Left cardiac atrium (tissue), 4 donors: Measurements from ENCODE around the gene FAM229A. TPM values are rescaled to one million over a fixed set of nuclear protein-coding genes. Genes with fewer than 3 reads are reported as not detected.

Experiments
- ATAC-seq, 2 donors: fragments of 200-7000 bp; cut with Tn5 transposase; one replicate each; pipeline ENCODE4 v1.9.1; 2020; ENCODE audit warnings: mild to moderate bottlenecking in 2 of 2, moderate library complexity in 2 of 2
- DNase-seq: peaks from one replicate; pipeline ENCODE4 v3.0.0-alpha.2; 2020
- intact Hi-C, 2 donors: fragments of 100-400 bp; cut with DNase I; formaldehyde crosslinking; loops; one replicate each; pipeline versions ENCODE4 v1.14.1 to v1.15.1; 2022 to 2023
- total RNA-seq, 2 donors: library from RNA; stranded (reverse); fragmentation: NEBNext Ultra II Directional; extraction: Animal tissue kit (Norgen Biotek cat#: 25700); gene quantifications; one replicate each; pipeline ENCODE4 v1.2.1, GENCODE V29; 2021
- donor health status: DM: no; HTN: yes; CAD: no.
- donor health status: DM: no; HTN: yes; CAD: no; lungs with severe emphysema.
- donor health status: DM: yes; HTN: yes; CAD: no.
- donor health status: Dilated cardiomyopathy.

The FAM229A gene
- total RNA-seq, 2 donors from 2014 or later = 1.8 to 2.6 TPM

DNA sequence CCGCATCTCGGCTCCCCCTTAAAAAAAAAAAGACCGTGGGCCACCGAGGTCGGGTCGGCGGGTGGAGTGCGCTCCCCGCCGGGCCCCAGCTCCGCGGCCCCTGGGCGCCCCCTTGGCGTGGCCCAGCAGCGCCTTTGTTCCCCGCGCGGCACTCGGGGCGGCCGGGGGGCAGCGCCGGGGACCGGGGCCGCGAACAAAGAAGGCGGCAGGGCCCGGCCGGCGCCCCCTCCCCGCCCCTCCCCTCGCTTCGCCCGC is 26.8 kb downstream of the FAM229A start:
- intact Hi-C loops = no loop called here
- ATAC-seq (peak in 1 of 2 donors; percentile 19), DNase-seq (no peak)

GRCh38 chr1:32334864-32335534 is 27.3 kb downstream of the FAM229A start:
- ATAC-seq (peak; percentile 32 to 58), DNase-seq (peak; percentile 68)
- intact Hi-C loops = no loop called here

- ATAC-seq (no peak), DNase-seq (no peak)
- intact Hi-C loops = no loop called here
Observed at GRCh38 chr1:32334274-32334861, 27.9 kb downstream of the FAM229A start.

DNA sequence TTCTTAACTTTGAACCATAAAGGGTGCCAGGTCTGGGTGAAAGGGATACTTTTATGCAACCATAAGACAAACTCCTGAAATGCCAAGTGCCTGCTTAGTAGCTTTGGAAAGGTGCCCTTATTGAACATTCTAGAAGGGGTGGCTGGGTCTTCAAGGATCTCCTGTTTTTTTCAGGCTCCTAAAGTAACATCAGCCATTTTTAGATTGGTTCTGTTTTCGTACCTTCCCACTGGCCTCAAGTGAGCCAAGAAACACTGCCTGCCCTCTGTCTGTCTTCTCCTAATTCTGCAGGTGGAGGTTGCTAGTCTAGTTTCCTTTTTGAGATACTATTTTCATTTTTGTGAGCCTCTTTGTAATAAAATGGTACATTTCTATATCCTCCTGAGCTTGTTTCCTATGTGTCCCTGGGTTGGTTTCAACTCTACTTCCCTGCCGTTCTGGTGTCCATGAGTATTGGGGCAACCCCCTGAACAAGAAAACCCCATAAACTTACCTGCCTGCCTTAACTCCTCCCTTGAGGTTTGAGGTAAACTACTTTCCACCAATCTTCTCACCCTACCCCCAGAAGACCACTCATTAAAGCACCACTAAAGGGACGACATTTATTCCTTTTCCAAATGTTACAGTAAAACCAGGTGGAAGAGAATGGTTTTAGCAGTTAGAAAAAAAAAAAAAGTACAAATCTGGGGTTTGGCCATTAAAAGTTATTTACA is 28.9 kb downstream of the FAM229A start:
- ATAC-seq = no peak
- DNase-seq = no peak
- intact Hi-C loops = no loop called here

DNA sequence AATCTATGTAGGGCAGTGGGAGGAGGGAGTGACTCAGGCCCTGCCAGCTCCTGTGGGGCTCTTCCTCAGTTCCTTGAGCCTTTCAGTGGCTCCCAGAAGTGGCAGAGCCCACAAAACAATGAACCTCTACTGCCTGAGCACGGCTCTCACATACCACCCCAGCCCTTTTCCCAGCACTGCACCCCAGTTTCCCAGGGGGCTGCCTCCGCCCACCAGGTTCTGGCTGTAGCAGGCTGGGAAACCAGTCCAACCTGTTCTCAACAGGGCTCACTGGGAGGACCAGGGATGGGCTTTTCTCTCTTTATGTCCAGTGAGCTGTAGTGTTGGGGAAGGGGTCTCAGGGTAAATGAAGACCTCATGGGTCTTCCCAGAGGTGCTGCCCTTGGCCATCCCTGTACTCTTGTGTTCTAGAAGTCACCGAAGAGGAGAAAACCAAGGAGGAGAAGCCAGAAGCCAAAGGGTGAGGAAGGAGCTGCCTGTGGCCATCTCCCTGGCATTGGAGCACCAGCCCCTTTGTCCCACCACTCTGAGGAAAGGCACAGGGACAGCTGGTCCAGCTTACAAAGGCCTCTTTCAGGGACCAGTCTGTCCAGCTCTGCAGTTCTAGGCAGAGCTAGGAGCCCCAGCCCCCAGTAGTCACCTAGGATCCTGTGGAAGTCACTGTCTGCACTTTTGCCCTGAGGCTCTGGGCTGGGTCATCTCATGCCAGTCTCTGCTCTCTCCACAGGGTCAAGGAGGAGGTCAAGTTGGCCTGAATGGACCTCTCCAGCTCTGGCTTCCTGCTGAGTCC is 29.8 kb downstream of the FAM229A start:
- DNase-seq (no peak), ATAC-seq (no peak)
- intact Hi-C loops = no loop called here

GRCh38 chr1:32331549-32331948 is 30.7 kb downstream of the FAM229A start:
- DNase-seq = no peak
- no peak for ATAC-seq
- intact Hi-C loops = no loop called here

DNA sequence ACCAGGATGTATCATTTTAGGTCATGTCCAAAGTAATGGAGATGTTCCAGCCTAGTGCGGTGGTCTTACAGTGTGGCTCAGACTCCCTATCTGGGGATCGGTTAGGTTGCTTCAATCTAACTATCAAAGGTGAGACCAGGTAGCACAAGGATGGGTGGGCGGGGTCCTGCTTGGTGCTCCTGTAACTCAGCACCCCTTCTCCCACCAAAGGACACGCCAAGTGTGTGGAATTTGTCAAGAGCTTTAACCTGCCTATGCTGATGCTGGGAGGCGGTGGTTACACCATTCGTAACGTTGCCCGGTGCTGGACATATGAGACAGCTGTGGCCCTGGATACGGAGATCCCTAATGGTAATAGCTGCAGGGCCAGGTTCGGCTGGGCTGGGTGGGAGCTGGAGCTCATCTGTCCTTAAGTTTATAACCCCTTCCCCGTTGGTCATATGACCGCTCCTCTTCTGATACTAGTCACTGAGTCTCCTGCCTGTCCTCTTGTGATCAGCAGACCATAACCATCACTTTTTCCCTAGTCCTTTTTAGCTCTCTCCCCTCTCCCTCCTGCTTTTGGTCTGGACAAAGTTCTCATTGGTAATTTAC is 31.6 kb downstream of the FAM229A start:
- ATAC-seq (no peak), DNase-seq (no peak)
- intact Hi-C loops = no loop called here

- no peak for DNase-seq
- ATAC-seq = no peak
- intact Hi-C loops = no loop called here
Observed at GRCh38 chr1:32329931-32330466, 32.3 kb downstream of the FAM229A start.

DNA sequence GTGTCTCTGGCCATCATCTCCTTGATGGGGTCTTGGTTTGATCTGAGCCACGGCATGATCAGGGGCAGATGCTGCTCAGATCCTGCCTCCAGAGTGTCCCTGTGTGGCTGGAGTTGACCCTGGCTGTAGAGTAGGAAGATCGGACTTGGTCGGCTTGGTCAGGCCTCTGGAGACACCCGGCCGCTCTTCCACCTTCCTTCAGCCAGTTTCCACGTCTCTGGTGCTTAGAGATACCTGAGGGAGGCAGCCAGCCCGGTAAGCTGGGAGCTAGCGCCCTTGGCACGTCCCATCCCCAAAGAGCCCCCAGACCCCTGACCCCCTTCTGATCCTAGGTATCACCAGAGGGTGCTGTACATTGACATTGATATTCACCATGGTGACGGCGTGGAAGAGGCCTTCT is 35.1 kb downstream of the FAM229A start:
- ATAC-seq (no peak), DNase-seq (no peak)
- intact Hi-C loops = no loop called here

DNA sequence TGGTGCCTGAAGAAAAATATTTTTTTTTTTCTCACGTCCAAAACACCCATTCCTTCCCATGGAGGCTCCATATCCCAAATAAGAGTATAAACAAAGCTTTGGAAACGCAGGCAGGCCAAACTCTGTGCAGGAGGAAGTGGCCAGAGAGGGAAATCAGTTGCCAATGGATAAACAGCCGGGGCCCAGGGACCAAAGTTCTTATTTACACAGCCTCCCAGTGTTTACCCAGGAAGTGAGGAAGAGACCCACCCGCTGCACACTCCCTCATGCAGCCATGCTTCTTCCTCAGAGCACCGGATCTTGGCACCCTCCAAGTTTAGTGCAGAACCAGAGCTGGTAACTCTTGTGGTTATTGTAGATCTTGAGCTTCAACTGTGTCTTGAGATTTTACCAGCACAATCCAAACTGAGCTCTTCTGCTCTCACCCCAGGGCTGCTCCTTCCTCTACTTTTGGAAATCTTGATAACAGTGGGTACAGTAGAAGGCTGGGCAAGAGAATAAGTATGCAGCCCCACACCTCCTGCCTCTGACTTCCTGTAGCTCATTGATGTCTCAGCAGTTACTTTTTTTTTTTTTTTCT is 40.5 kb downstream of the FAM229A start:
- ATAC-seq (peak; percentile 25 to 59), DNase-seq (no peak)
- intact Hi-C loops = no loop called here

DNA sequence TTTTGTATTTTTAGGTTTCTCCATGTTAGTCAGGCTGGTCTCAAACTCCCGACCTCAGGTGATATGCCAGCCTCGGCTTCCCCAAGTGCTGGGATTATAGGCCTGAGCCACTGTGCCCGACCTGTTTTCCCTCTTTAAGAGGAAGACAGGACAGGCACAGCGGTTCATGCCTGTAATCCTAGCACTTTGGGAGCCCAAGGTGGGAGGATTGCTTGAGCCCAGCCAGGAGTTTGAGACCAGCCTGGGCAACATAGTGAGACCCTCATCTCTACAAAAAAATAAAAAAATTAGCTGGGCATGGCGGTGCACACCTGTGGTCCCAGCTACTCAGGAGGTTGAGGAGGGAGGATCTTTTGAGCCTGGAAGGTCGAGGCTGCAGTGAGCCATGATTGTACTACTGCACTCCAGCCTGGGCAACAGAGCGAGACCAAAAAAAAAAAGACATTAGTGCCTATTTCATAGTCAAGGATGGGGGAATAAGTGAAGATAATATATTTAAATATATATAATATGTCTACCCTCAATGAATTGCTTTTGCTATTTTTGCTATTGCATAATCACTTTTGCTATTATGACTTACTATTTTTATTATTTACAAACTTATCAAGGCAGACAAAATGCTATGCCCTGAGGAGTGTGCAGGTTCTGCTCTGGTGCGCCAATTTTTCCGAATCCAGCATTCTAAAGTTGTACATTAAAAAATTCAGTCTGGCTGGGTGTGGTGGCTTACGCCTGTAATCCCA is 44.0 kb downstream of the FAM229A start:
- DNase-seq (no peak), ATAC-seq (no peak)
- intact Hi-C loops = loop anchor here in 1 of 2 donors (5.0 kb wide), 1 partner anchor 101 kb away; no protein-coding TSS in a partner anchor

GRCh38 chr1:32316903-32317277 is 45.4 kb downstream of the FAM229A start:
- ATAC-seq (no peak), DNase-seq (no peak)
- intact Hi-C loops = loop anchor here in 1 of 2 donors (5.0 kb wide), 1 partner anchor 100 kb away; no protein-coding TSS in a partner anchor

GRCh38 chr1:32311709-32312393 is 50.4 kb downstream of the FAM229A start:
- intact Hi-C loops = no loop called here
- no peak for ATAC-seq
- DNase-seq = no peak

Other genes starting within 250 kb of the FAM229A start
- 10 to 100 TPM; 20.3 to 35.6 TPM for gene TXLNA, start 182.8 kb downstream of the FAM229A start, total RNA-seq
- gene CCDC28B, start 161.9 kb downstream of the FAM229A start, total RNA-seq = 10 to 100 TPM in 1 of 2 donors, 1 to 10 TPM in 1; 7.5 to 13.8 TPM
- under 1 TPM; 0.76 to 0.97 TPM for gene IQCC, start 156.8 kb downstream of the FAM229A start, total RNA-seq
- not detected for gene DCDC2B, start 153.4 kb downstream of the FAM229A start, total RNA-seq
- 1 to 10 TPM; 8.8 to 9.9 TPM for gene TMEM234, start 140.1 kb downstream of the FAM229A start, total RNA-seq
- gene EIF3I, start 140.1 kb downstream of the FAM229A start, total RNA-seq = 100 to 1,000 TPM in 1 of 2 donors, 10 to 100 TPM in 1; 95.1 to 110 TPM
- gene FAM167B, start 115.3 kb downstream of the FAM229A start, total RNA-seq = 1 to 10 TPM; 5.5 to 9.8 TPM
- 1 to 10 TPM; 1.2 to 2.6 TPM for gene LCK, start 111.2 kb downstream of the FAM229A start, total RNA-seq
- gene HDAC1, start 70.4 kb downstream of the FAM229A start, total RNA-seq = 10 to 100 TPM; 34.8 to 34.9 TPM
- 10 to 100 TPM; 34.5 to 53.9 TPM for gene MARCKSL1, start 26.3 kb downstream of the FAM229A start, total RNA-seq
- gene TSSK3, start 54 bp upstream of the FAM229A start, total RNA-seq = under 1 TPM; 0.44 to 0.79 TPM
- 10 to 100 TPM; 42.2 to 43.8 TPM for gene BSDC1, start 32.0 kb upstream of the FAM229A start, total RNA-seq
- gene ZBTB8B, start 102.6 kb upstream of the FAM229A start, total RNA-seq = under 1 TPM in 1 of 2 donors, not detected in 1; 0.03 TPM
- 1 to 10 TPM; 3.0 to 4.7 TPM for gene ZBTB8A, start 176.9 kb upstream of the FAM229A start, total RNA-seq